GM12878 (cell line): Measurements from ENCODE around the gene SSBP1. TPM values are rescaled to one million over a fixed set of nuclear protein-coding genes. Genes with fewer than 3 reads are reported as not detected.
"Not testable (repeated sequence)": the region's sequence is repeated elsewhere in the genome, so short reads cannot be mapped to it uniquely, and the experiment has no call there.

Experiments
- ATAC-seq: fragments of 200-7000 bp; cut with Tn5 transposase; 3 replicates; pipeline ENCODE4 v1.9.1; 2020; ENCODE audit warnings: mild to moderate bottlenecking, moderate library complexity
- BruUV-seq: library from RNA; stranded (reverse); fragments of 400-500 nt; replicated peaks from 2 replicates; lab custom pipeline; 2021; lab: Mats Ljungman, UMichigan
- CTCF ChIA-PET: fragments of 300-600 bp; sonication (Branson Sonifier 250); formaldehyde crosslinking; extraction: SDS; loops from one replicate; lab custom pipeline; 2021; ENCODE audit warnings: inconsistent platforms; lab: Yijun Ruan, JAX
- POLR2A ChIA-PET: fragments of 350-600 bp; formaldehyde crosslinking; extraction: SDS; loops from one replicate; lab custom pipeline; 2021; ENCODE audit warnings: inconsistent platforms; lab: Charles Lee
- RAD21 ChIA-PET: fragments of 300-600 bp; sonication (Branson Sonifier 250); formaldehyde crosslinking; loops from one replicate; lab custom pipeline; 2023; ENCODE audit warnings: antibody characterized with exemption; ENCODE audit not compliant: unreplicated experiment; lab: Charles Lee
- SMC1A ChIA-PET: fragments of 300-600 bp; sonication (Branson Sonifier 250); formaldehyde crosslinking; loops from one replicate; lab custom pipeline; 2023; ENCODE audit not compliant: unreplicated experiment, uncharacterized antibody; lab: Charles Lee
- DNase-seq: peaks from one replicate; pipeline ENCODE4 v3.0.0-alpha.2; 2011; ENCODE audit warnings: low read depth, low spot score
- FAIRE-seq: peaks from 3 replicates; lab custom pipeline; 2011; peaks lifted over from hg19 to GRCh38; lab: Jason Lieb, UNC
- H2AFZ ChIP-seq: 2 replicates; pipeline ENCODE4 v1.6.0; 2011; ENCODE audit warnings: low read depth, low read length, control low read depth; ENCODE audit not compliant: control insufficient read depth
- H3K27ac ChIP-seq: 2 replicates; pipeline ENCODE4 v1.5.1; 2011; ENCODE audit warnings: control low read depth; ENCODE audit not compliant: control insufficient read depth, insufficient read depth
- H3K27me3 ChIP-seq, 2 experiments: replicated peaks in 1 of 2; 2 replicates each; pipeline versions ENCODE4 v1.6.0 to v1.6.1; 2011; ENCODE audit warnings: low read length in 1 of 2; ENCODE audit not compliant: control insufficient read depth in 2 of 2, insufficient read depth in 2 of 2
- H3K36me3 ChIP-seq, 2 experiments: 2 replicates each; pipeline ENCODE4 v1.5.1; 2011; ENCODE audit warnings: low read length in 1 of 2; ENCODE audit not compliant: control insufficient read depth in 2 of 2, insufficient read depth in 2 of 2
- H3K4me1 ChIP-seq: 2 replicates; pipeline ENCODE4 v1.6.1; 2011; ENCODE audit warnings: mild to moderate bottlenecking, low read length, moderate library complexity, mixed read lengths; ENCODE audit not compliant: control insufficient read depth, insufficient read depth
- H3K4me2 ChIP-seq: 2 replicates; pipeline ENCODE4 v1.6.0; 2011; ENCODE audit warnings: control low read depth; ENCODE audit not compliant: control insufficient read depth, insufficient read depth
- H3K4me3 ChIP-seq: fragments of 200-600 bp; sonication (generic); 2 replicates; pipeline ENCODE4 v1.5.1; 2016
- H3K79me2 ChIP-seq: 2 replicates; pipeline ENCODE4 v1.6.0; 2011; ENCODE audit warnings: low read length; ENCODE audit not compliant: control insufficient read depth, insufficient read depth
- H3K9ac ChIP-seq: 2 replicates; pipeline ENCODE4 v1.8.0; 2011; ENCODE audit warnings: low read length, control low read depth, mixed read lengths; ENCODE audit not compliant: control insufficient read depth, insufficient read depth
- H3K9me3 ChIP-seq: replicated peaks from 3 replicates; pipeline ENCODE4 v1.5.1; 2011; ENCODE audit warnings: mild to moderate bottlenecking, low read length; ENCODE audit not compliant: control insufficient read depth, insufficient read depth
- H4K20me1 ChIP-seq: 2 replicates; pipeline ENCODE4 v1.6.0; 2011; ENCODE audit not compliant: control insufficient read depth, insufficient read depth
- CTCF ChIP-seq, 3 experiments: IDR thresholded peaks in 2 of 3; conservative IDR thresholded peaks in 1 of 3; 2 replicates each; pipeline ENCODE4 v1.5.1; 2011; ENCODE audit warnings: low read depth in 3 of 3, low read length in 3 of 3, mild to moderate bottlenecking in 3 of 3, control low read depth in 2 of 3, moderate library complexity in 2 of 3, inconsistent platforms in 1 of 3, mixed read lengths in 1 of 3; ENCODE audit not compliant: control insufficient read depth in 2 of 3, insufficient read depth in 1 of 3; ENCODE audit errors: extremely low read depth in 1 of 3
- EED ChIP-seq: sonication (generic); IDR thresholded peaks from 2 replicates; pipeline ENCODE4 v1.6.1; 2016; ENCODE audit warnings: antibody characterized with exemption, low read depth
- EGR1 ChIP-seq, 2 experiments: IDR thresholded peaks; 1 replicate in 1 of 2; 2 replicates in 1 of 2; pipeline ENCODE4 v1.6.1; 2011 to 2012; ENCODE audit warnings: low read depth in 2 of 2, low read length in 2 of 2, borderline replicate concordance in 1 of 2, mild to moderate bottlenecking in 1 of 2, moderate library complexity in 1 of 2
- ELK1 ChIP-seq: IDR thresholded peaks from 2 replicates; pipeline ENCODE4 v1.6.1; 2012; ENCODE audit warnings: low read depth, low read length, improper control_type of control experiment
- HCFC1 ChIP-seq: fragments of 150-350 bp; IDR thresholded peaks from 2 replicates; pipeline ENCODE4 v1.6.1; 2014; ENCODE audit warnings: low read length
- IKZF2 ChIP-seq, 2 experiments: fragments of 450-650 bp; IDR thresholded peaks; 2 replicates each; pipeline ENCODE4 v1.6.1; 2017; ENCODE audit warnings: mild to moderate bottlenecking in 2 of 2, moderate library complexity in 2 of 2
- KAT2A ChIP-seq: conservative IDR thresholded peaks from 2 replicates; pipeline ENCODE4 v1.6.1; 2011; ENCODE audit warnings: low read depth, low read length; ENCODE audit not compliant: control insufficient read depth
- PAX8 ChIP-seq: fragments of 450-650 bp; IDR thresholded peaks from 2 replicates; pipeline ENCODE4 v1.6.1; 2017; ENCODE audit warnings: mild to moderate bottlenecking, moderate library complexity
- SPI1 ChIP-seq: IDR thresholded peaks from 2 replicates; pipeline ENCODE4 v1.6.1; 2011; ENCODE audit warnings: low read depth, mild to moderate bottlenecking, low read length, moderate library complexity, borderline replicate concordance; ENCODE audit not compliant: insufficient read depth
- SREBF1 ChIP-seq: IDR thresholded peaks from 2 replicates; pipeline ENCODE4 v1.6.1; 2012; ENCODE audit warnings: mild to moderate bottlenecking, low read length
- ZNF274 ChIP-seq: IDR thresholded peaks from one replicate; pipeline ENCODE4 v1.8.0; 2011; ENCODE audit not compliant: insufficient read length, insufficient read depth
- WGBS: methylation state at CpG from one replicate; pipeline ENCODE4 v1.1.6; 2016; ENCODE audit warnings: low lambda C conversion rate; ENCODE audit not compliant: insufficient replicate concordance, insufficient coverage; ENCODE audit errors: missing lambda C conversion rate; 5-methylcytosine and 5-hydroxymethylcytosine counted together
- in situ Hi-C: fragments of 300-500 bp; cut with MboI; formaldehyde crosslinking; loops from 9 replicates; pipeline ENCODE4 v1.14.3; 2018; ENCODE audit warnings: mixed read lengths
- intact Hi-C: fragments of 100-400 bp; cut with micrococcal nuclease; formaldehyde crosslinking; loops from one replicate; pipeline ENCODE4 v1.14.2; 2022; ENCODE audit not compliant: unreplicated experiment
- polyA plus RNA-seq, 11 experiments: library from polyadenylated mRNA; depleted of rRNA in 4 of 11; unstranded in 6 of 11; stranded (reverse) in 5 of 11; fragments of >200 nt; fragmentation: Nextera tagmentation in 4 of 11; fragmentation: Illumina TruSeq in 1 of 11; extraction: Ambion mirVana in 4 of 11; extraction: Trizol in 1 of 11; gene quantifications; 1 replicate in 1 of 11; 2 replicates in 10 of 11; pipeline versions ENCODE4 v1.2.1 to v1.2.3, GENCODE V29; 2011 to 2016; ENCODE audit warnings: inconsistent platforms in 2 of 11, missing spikeins in 2 of 11, low read depth in 1 of 11
- total RNA-seq, 4 experiments: library from RNA; depleted of rRNA in 3 of 4; stranded (reverse); fragments of >200 nt in 3 of 4; fragmentation: Illumina TruSeq in 1 of 4; extraction: Trizol in 1 of 4; gene quantifications; 2 replicates each; pipeline versions ENCODE4 v1.2.1 to v1.2.3, GENCODE V29; 2013 to 2021

Gene SSBP1
- total and polyA plus RNA-seq, 10 of the 15 experiments (the other 5 are each of a cell fraction or from before 2014, with no cell fraction given): 191 to 998 (median 418) TPM

GRCh38 chr7:141737836-141738591 lies at the start of gene SSBP1 (continued):
- TF ChIP-seq PAX8 (0 out of 2 replicates have a peak, but pooled peaks have one; percentile 82), EGR1 (IDR thresholded peaks at IDR 0.05; ENCODE audit: borderline replicate concordance in 1 of 2, low read depth in 2 of 2, low read length in 2 of 2) (peak; percentile 81 to 95), CTCF (IDR thresholded peaks at IDR 0.05 in 2 of 3, conservative IDR thresholded peaks at IDR 0.05 in 1 of 3; ENCODE audit: control insufficient read depth in 2 of 3, extremely low read depth in 1 of 3, insufficient read depth in 1 of 3, low read depth in 3 of 3, low read length in 3 of 3) (peak; percentile 83 to 98 (median 84)), ELK1 (peak; percentile 71), HCFC1 (peak; percentile 96), SPI1 (peak; percentile 52; the same call in 1 of the 2 replicates), ZNF274 (no peak), KAT2A (no peak), IKZF2 (IDR thresholded peaks at IDR 0.05) (peak; percentile 81 to 90), SREBF1 (peak; percentile 82), EED (peak; percentile 86)

GRCh38 chr7:141689072-141689825 lies 48.9 kb upstream of the SSBP1 start:
- POLR2A ChIA-PET: interaction anchor here (1.2 kb wide), 1 partner anchor 9 kb away, joined by 3 read pairs; no protein-coding TSS in a partner anchor
- peaks cover 13% of the 10 kb centered on the region for H3K79me2 ChIP-seq
- H3K4me2 ChIP-seq, in situ Hi-C loops, H3K9me3 ChIP-seq, H3K4me1 ChIP-seq, H3K36me3 ChIP-seq, H2AFZ ChIP-seq, intact Hi-C loops, H3K27me3 ChIP-seq, H3K27ac ChIP-seq, FAIRE-seq, ATAC-seq, DNase-seq, BruUV-seq, H3K9ac ChIP-seq, H4K20me1 ChIP-seq, H3K4me3 ChIP-seq: not testable (repeated sequence)
- 98% methylated on average over 3 of the region's 3 CpGs for whole genome bisulfite sequencing
- RAD21 ChIA-PET: interaction anchor here (0.9 kb wide), 1 partner anchor 14 kb away, joined by 3 read pairs; no protein-coding TSS in a partner anchor
- SMC1A ChIA-PET: interaction anchor here (0.6 to 1.0 kb wide), 4 partner anchors 10 to 39 kb away, joined by 3 read pairs; no protein-coding TSS in a partner anchor
- CTCF ChIA-PET: interaction anchor here (0.5 to 1.6 kb wide), 7 partner anchors 9 to 161 kb away, joined by 3 to 4 read pairs (median 3); partner anchors contain the start of genes DENND11 and SSBP1
